ENCODE data around the gene OLFM2. TPM values are rescaled to one million over a fixed set of nuclear protein-coding genes. Genes with fewer than 3 reads are reported as not detected.

The OLFM2 gene
- total RNA-seq, 1 experiment from 2014 or later: 3.4 TPM

DNA sequence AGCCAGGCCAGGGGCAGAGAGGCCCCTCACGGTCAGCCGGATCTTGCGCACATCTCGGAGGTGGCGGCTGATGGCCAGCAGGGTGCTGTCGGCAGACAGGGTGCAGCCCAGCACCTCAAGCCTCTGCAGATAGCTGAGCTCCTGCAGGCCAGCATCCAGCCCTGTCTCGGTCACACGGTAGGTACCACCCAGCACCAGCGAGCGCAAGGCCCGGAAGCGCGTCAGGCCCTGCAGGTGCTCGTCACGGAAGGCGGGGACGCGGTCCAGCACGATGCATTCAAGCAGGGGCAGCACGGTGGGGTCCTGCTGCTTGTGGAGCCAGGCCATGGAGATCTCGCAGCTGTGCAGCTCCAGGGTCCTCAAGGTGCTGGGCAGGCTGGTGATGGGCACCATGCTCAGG is 125.2 kb downstream of the OLFM2 start:
- Histone ChIP-seq H3K4me2 (no peak overlapping the region), H3K9me3 (ENCODE audit: insufficient read depth, low read depth) (no peaks in the 10 kb centered on the region), H3K27ac (no peak overlapping the region), H3K4me3 (no peak overlapping the region), H3F3A (ENCODE audit: insufficient read depth, low read depth) (peaks cover 8% of the 10 kb centered on the region; the same call in 1 of the 2 replicates), H3K36me3 (ENCODE audit: low read depth) (peaks cover 17% of the 10 kb centered on the region), H3K4me1 (replicated peaks; ENCODE audit: insufficient read depth) (no peaks in the 10 kb centered on the region), H3K9me2 (ENCODE audit: insufficient read depth) (no peaks in the 10 kb centered on the region), H3K79me2 (ENCODE audit: low read depth) (peaks cover 15% of the 10 kb centered on the region), H2AFZ (no peak overlapping the region), H3K27me3 (ENCODE audit: insufficient read depth, low read depth) (no peaks in the 10 kb centered on the region), H4K20me1 (ENCODE audit: insufficient read depth) (peaks cover 4% of the 10 kb centered on the region; the same call in 1 of the 2 replicates)
- ChIA-PET POLR2A (ENCODE audit: unreplicated experiment) (no interaction called here), CTCF (no interaction called here)
- no TSS peak for BruUV-seq (replicated peaks)
- no peak for TF ChIP-seq EZH2 (IDR thresholded peaks at IDR 0.05; ENCODE audit: low read depth)
- TF ChIP-seq, protein P1, sequence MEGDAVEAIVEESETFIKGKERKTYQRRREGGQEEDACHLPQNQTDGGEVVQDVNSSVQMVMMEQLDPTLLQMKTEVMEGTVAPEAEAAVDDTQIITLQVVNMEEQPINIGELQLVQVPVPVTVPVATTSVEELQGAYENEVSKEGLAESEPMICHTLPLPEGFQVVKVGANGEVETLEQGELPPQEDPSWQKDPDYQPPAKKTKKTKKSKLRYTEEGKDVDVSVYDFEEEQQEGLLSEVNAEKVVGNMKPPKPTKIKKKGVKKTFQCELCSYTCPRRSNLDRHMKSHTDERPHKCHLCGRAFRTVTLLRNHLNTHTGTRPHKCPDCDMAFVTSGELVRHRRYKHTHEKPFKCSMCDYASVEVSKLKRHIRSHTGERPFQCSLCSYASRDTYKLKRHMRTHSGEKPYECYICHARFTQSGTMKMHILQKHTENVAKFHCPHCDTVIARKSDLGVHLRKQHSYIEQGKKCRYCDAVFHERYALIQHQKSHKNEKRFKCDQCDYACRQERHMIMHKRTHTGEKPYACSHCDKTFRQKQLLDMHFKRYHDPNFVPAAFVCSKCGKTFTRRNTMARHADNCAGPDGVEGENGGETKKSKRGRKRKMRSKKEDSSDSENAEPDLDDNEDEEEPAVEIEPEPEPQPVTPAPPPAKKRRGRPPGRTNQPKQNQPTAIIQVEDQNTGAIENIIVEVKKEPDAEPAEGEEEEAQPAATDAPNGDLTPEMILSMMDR (conservative IDR thresholded peaks at IDR 0.05): no peak
- no peak for DNase-seq
- intact Hi-C loops (cut with micrococcal nuclease; ENCODE audit: unreplicated experiment): no loop called here

DNA sequence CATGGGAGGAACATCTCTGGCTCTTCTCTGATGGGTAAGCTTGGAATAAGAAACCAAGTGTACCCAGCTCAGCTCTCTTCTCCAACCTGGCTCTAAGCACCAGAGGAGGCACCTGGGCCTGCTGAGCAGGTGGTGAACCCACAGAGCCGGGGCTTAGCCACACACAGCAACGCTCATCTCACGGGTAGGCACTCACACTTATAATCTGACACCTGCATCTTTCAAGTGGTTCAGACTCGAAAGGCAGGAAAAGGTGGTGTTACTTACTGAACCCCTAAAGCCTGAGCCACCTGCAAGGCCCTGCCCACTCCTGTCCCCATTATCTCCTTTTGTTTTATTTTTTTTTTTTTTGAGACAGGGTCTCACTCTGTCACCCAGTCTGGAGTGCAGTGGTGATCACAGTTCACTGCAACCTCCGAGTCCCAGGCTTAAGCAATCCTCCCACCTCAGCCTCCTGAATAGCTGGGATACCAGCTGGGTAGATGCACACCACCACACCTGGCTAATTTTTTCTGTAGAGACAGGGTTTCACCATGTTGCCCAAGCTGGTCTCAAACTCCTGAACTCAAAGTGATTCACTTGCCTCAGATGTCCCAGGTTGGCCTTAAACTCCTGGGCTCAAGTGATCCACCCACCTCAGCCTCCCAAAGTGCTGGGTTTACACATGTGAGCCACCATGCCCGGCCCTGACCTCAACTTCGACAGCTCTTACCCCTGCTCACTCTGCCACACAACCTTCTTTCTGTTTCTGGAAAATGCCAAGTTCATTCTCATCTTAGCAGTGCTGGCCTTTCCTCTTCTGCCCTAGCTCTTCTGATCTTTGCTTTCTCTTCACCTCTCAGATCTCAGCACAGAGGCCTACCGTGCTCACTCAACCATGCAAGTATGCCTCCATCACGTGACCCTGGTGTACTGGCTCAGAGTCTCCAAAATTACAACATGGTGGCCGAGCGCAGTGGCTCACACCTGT is 127.2 kb downstream of the OLFM2 start:
- CTCF ChIA-PET: interaction anchor here (0.7 kb wide), 1 partner anchor 371 kb away, joined by 3 read pairs; no protein-coding TSS in a partner anchor
- Histone ChIP-seq H2AFZ (no peak overlapping the region), H3K79me2 (ENCODE audit: low read depth) (0 out of 2 replicates have a peak, but pooled peaks cover 3% of the 10 kb centered on the region), H3K27ac (no peak overlapping the region), H3F3A (ENCODE audit: insufficient read depth, low read depth) (peaks cover 8% of the 10 kb centered on the region; the same call in 1 of the 2 replicates), H3K36me3 (ENCODE audit: low read depth) (peaks cover 17% of the 10 kb centered on the region), H3K4me1 (replicated peaks; ENCODE audit: insufficient read depth) (no peaks in the 10 kb centered on the region), H3K9me3 (ENCODE audit: insufficient read depth, low read depth) (no peaks in the 10 kb centered on the region), H4K20me1 (ENCODE audit: insufficient read depth) (peaks cover 4% of the 10 kb centered on the region; the same call in 1 of the 2 replicates), H3K27me3 (ENCODE audit: insufficient read depth, low read depth) (no peaks in the 10 kb centered on the region), H3K9me2 (ENCODE audit: insufficient read depth) (no peaks in the 10 kb centered on the region), H3K4me3 (no peak overlapping the region), H3K4me2 (no peak overlapping the region)
- POLR2A ChIA-PET (ENCODE audit: unreplicated experiment): no interaction called here
- DNase-seq: no peak
- TF ChIP-seq, protein P1 (conservative IDR thresholded peaks at IDR 0.05): no peak
- no peak for TF ChIP-seq EZH2 (IDR thresholded peaks at IDR 0.05; ENCODE audit: low read depth)
- intact Hi-C loops (cut with micrococcal nuclease; ENCODE audit: unreplicated experiment): no loop called here
- no TSS peak for BruUV-seq (replicated peaks)

DNA sequence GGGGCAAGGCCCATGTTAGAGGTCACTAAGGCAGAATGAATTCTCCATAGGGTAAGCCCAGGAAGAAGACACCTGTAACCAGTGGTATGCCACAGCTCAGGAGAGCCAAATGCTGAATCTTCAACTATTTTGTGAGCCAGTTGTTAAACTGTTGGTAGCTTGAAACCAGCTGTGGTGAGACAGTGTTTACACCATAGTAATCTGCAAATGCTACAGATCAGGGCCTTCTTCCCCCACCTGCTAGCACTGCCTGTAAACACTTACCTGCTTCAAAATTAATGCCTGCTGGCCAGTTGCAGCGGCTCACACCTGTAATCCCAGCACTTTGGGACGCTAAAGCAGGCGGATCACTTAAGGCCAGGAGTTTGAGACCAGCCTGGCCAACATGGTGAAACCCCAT is 129.5 kb downstream of the OLFM2 start:
- BruUV-seq (replicated peaks): no TSS peak
- Histone ChIP-seq H3F3A (ENCODE audit: insufficient read depth, low read depth) (peaks cover 8% of the 10 kb centered on the region; the same call in 1 of the 2 replicates), H3K27ac (no peak overlapping the region), H3K4me1 (replicated peaks; ENCODE audit: insufficient read depth) (no peaks in the 10 kb centered on the region), H2AFZ (no peak overlapping the region), H3K4me3 (no peak overlapping the region), H4K20me1 (ENCODE audit: insufficient read depth) (no peaks in the 10 kb centered on the region; the same call in 1 of the 2 replicates), H3K9me2 (ENCODE audit: insufficient read depth) (no peaks in the 10 kb centered on the region), H3K4me2 (no peak overlapping the region), H3K9me3 (ENCODE audit: insufficient read depth, low read depth) (no peaks in the 10 kb centered on the region), H3K36me3 (ENCODE audit: low read depth) (peaks cover 11% of the 10 kb centered on the region; the same call in 1 of the 2 replicates), H3K27me3 (ENCODE audit: insufficient read depth, low read depth) (no peaks in the 10 kb centered on the region), H3K79me2 (ENCODE audit: low read depth) (no peaks in the 10 kb centered on the region)
- TF ChIP-seq, protein P1 (conservative IDR thresholded peaks at IDR 0.05): no peak
- TF ChIP-seq EZH2 (IDR thresholded peaks at IDR 0.05; ENCODE audit: low read depth): no peak
- CTCF ChIA-PET: no interaction called here
- POLR2A ChIA-PET (ENCODE audit: unreplicated experiment): no interaction called here
- intact Hi-C loops (cut with micrococcal nuclease; ENCODE audit: unreplicated experiment): no loop called here
- no peak for DNase-seq

Other genes with a start within 250 kb of the OLFM2 start
- gene ZNF846, start 167.8 kb downstream of the OLFM2 start, total RNA-seq (2021): 8.3 and 9.6 TPM in 2 replicates
- gene FBXL12, start 117.4 kb downstream of the OLFM2 start, total RNA-seq (2021): 30.7 and 35.8 TPM in 2 replicates
- 400 and 403 TPM in 2 replicates for gene UBL5, start 108.6 kb downstream of the OLFM2 start, total RNA-seq (2021)
- 72.2 and 74.1 TPM in 2 replicates for gene PIN1, start 101.2 kb downstream of the OLFM2 start, total RNA-seq (2021)
- not detected in 2 replicates for gene COL5A3, start 74.0 kb upstream of the OLFM2 start, total RNA-seq (2021)
- gene RDH8, start 77.0 kb upstream of the OLFM2 start, total RNA-seq (2021): not detected in 2 replicates
- gene SHFL, start 149.8 kb upstream of the OLFM2 start, total RNA-seq (2021): 25.6 and 30.6 TPM in 2 replicates
- gene ANGPTL6, start 166.2 kb upstream of the OLFM2 start, total RNA-seq (2021): not detected in 2 replicates
- gene PPAN, start 169.8 kb upstream of the OLFM2 start, total RNA-seq (2021): 38.4 and 41.0 TPM in 2 replicates
- gene P2RY11, start 175.2 kb upstream of the OLFM2 start, total RNA-seq (2021): 23.7 and 27.4 TPM in 2 replicates
- 195 and 234 TPM in 2 replicates for gene EIF3G, start 183.4 kb upstream of the OLFM2 start, total RNA-seq (2021)